Fibroblast of skin of right quadriceps (primary cell): ENCODE measurements around the gene HS3ST1.
"Not testable (repeated sequence)": the region's sequence is repeated elsewhere in the genome, so short reads cannot be mapped to it uniquely, and the experiment has no call there.

Experiments
- DNase-seq: peaks from one replicate; pipeline ENCODE4 v3.0.0-alpha.2; 2013

HS3ST1 gene

GRCh38 chr4:11397819-11398610 lies 30.7 kb downstream of the HS3ST1 start:
- no peak for DNase-seq

GRCh38 chr4:11397146-11397545 lies 31.5 kb downstream of the HS3ST1 start:
- DNase-seq, result no peak

GRCh38 chr4:11393551-11393950 lies 35.1 kb downstream of the HS3ST1 start:
- DNase-seq, result no peak

GRCh38 chr4:11384072-11384471 lies 44.6 kb downstream of the HS3ST1 start:
- not testable (repeated sequence) for DNase-seq

- no peak for DNase-seq
Observed at GRCh38 chr4:11376571-11376970, 52.1 kb downstream of the HS3ST1 start.

- DNase-seq, result no peak
Observed at GRCh38 chr4:11376146-11376545, 52.5 kb downstream of the HS3ST1 start.

GRCh38 chr4:11368701-11369115 lies 60.0 kb downstream of the HS3ST1 start:
- no peak for DNase-seq

GRCh38 chr4:11367371-11367770 lies 61.3 kb downstream of the HS3ST1 start:
- peak; percentile 2 for DNase-seq

- DNase-seq, result no peak
Observed at GRCh38 chr4:11366859-11367258, 61.8 kb downstream of the HS3ST1 start.

GRCh38 chr4:11365039-11365438 lies 63.7 kb downstream of the HS3ST1 start:
- DNase-seq, result no peak

- no peak for DNase-seq
Observed at GRCh38 chr4:11359591-11359990, 69.1 kb downstream of the HS3ST1 start.

GRCh38 chr4:11355226-11355625 lies 73.5 kb downstream of the HS3ST1 start:
- DNase-seq, result no peak

- no peak for DNase-seq
Observed at GRCh38 chr4:11354531-11354930, 74.2 kb downstream of the HS3ST1 start.

- DNase-seq, result no peak
Observed at GRCh38 chr4:11348449-11349088, 80.1 kb downstream of the HS3ST1 start.

- DNase-seq, result no peak
Observed at GRCh38 chr4:11344916-11345315, 83.8 kb downstream of the HS3ST1 start.

- DNase-seq, result no peak
Observed at GRCh38 chr4:11343536-11343935, 85.2 kb downstream of the HS3ST1 start.
